ENCODE results near the gene HRH1. TPM values are rescaled to one million over a fixed set of nuclear protein-coding genes. Genes with fewer than 3 reads are reported as not detected.

The HRH1 gene
- total and polyA plus RNA-seq, 10 of the 15 experiments (the other 5 are each of a cell fraction or from before 2014, with no cell fraction given): not detected

- TF ChIP-seq CEBPZ (IDR thresholded peaks at IDR 0.05; ENCODE audit: low read depth, low read length): no peak
- TF ChIP-seq BHLHE40 (IDR thresholded peaks at IDR 0.05; ENCODE audit: borderline replicate concordance in 1 of 2, low read depth in 2 of 2, low read length in 1 of 2): no peak
- TF ChIP-seq RUNX3 (IDR thresholded peaks at IDR 0.05; ENCODE audit: low read length): no peak
- TF ChIP-seq BCL11A (IDR thresholded peaks at IDR 0.05; ENCODE audit: low read depth, low read length): no peak
- TF ChIP-seq USF2 (IDR thresholded peaks at IDR 0.05; ENCODE audit: borderline replicate concordance, low read depth, low read length): no peak
Measured at GRCh38 chr3:11126653-11127052, 27.6 kb upstream of the HRH1 start (continued).

GRCh38 chr3:11128682-11129632, 25.3 kb upstream of the HRH1 start:
- 15% methylated on average over 8 of the region's 8 CpGs for WGBS (ENCODE audit: insufficient coverage, insufficient replicate concordance, low lambda C conversion rate, missing lambda C conversion rate)
- no peak for ATAC-seq
- no peaks in the 10 kb centered on the region for H3K79me2 ChIP-seq (ENCODE audit: control insufficient read depth, insufficient read depth, low read length)
- no peaks in the 10 kb centered on the region for H3K4me1 ChIP-seq (ENCODE audit: control insufficient read depth, insufficient read depth, low read length)
- no peaks in the 10 kb centered on the region for H3K27me3 ChIP-seq (replicated peaks in 1 of 2; ENCODE audit: control insufficient read depth in 2 of 2, insufficient read depth in 2 of 2, low read length in 1 of 2)
- no peaks in the 10 kb centered on the region for H4K20me1 ChIP-seq (ENCODE audit: control insufficient read depth, insufficient read depth)
- H2AFZ ChIP-seq (ENCODE audit: control insufficient read depth, low read depth, low read length): no peak overlapping the region
- FAIRE-seq: no peak
- H3K9ac ChIP-seq (ENCODE audit: control insufficient read depth, insufficient read depth, low read length): no peak overlapping the region
- no TSS peak for BruUV-seq (replicated peaks)
- ChIA-PET RAD21 (ENCODE audit: unreplicated experiment) (no interaction called here), SMC1A (ENCODE audit: uncharacterized antibody, unreplicated experiment) (interaction anchor here (0.7 kb wide), 1 partner anchor 105 kb away, joined by 3 read pairs; no protein-coding TSS in a partner anchor), CTCF (no interaction called here), POLR2A (no interaction called here)
- in situ Hi-C loops (cut with MboI) (no loop called here), intact Hi-C loops (cut with micrococcal nuclease; ENCODE audit: unreplicated experiment) (no loop called here)
- H3K4me3 ChIP-seq: no peak overlapping the region
- no peak overlapping the region for H3K27ac ChIP-seq (ENCODE audit: control insufficient read depth, insufficient read depth)
- H3K36me3 ChIP-seq (ENCODE audit: control insufficient read depth in 2 of 2, insufficient read depth in 2 of 2, low read length in 1 of 2): no peaks in the 10 kb centered on the region
- no peak for DNase-seq (ENCODE audit: low read depth, low spot score)
- H3K4me2 ChIP-seq (ENCODE audit: control insufficient read depth, insufficient read depth): no peak overlapping the region
- no peaks in the 10 kb centered on the region for H3K9me3 ChIP-seq (replicated peaks; ENCODE audit: control insufficient read depth, insufficient read depth, low read length)
- TF ChIP-seq PRDM15 (CRISPR knock-in tag; IDR thresholded peaks at IDR 0.05) (no peak), MEF2B (IDR thresholded peaks at IDR 0.05; ENCODE audit: partially characterized antibody, poor library complexity, severe bottlenecking) (no peak), NFYB (IDR thresholded peaks at IDR 0.05; ENCODE audit: insufficient read depth, low read depth, low read length) (no peak), HCFC1 (IDR thresholded peaks at IDR 0.05; ENCODE audit: low read length) (no peak), YY1 (IDR thresholded peaks at IDR 0.05; ENCODE audit: low read depth, low read length) (no peak), STAT3 (IDR thresholded peaks at IDR 0.05; ENCODE audit: low read depth, low read length) (no peak), PML (IDR thresholded peaks at IDR 0.05; ENCODE audit: low read length) (no peak), RFX5 (IDR thresholded peaks at IDR 0.05; ENCODE audit: low read depth, low read length) (no peak)
